GM20431 (cell line): ENCODE data around the gene STX4.

Experiments used
- in situ Hi-C: fragments of 300-500 bp; cut with MseI, MboI; formaldehyde crosslinking; loops from one replicate; pipeline ENCODE4 v1.15.0; 2020; ENCODE audit warnings: low sequenced_read_pairs; ENCODE audit not compliant: unreplicated experiment

Gene STX4

GRCh38 chr16:31032736-31033708 lies at the start of gene STX4:
TSS of gene STX4 (plus strand) at chr16:31033558. CDS start at chr16:31033806, 248 bp downstream.
- in situ Hi-C loops: no loop called here

GRCh38 chr16:30983898-30984610 lies 49.3 kb upstream of the STX4 start:
- in situ Hi-C loops: loop anchor here (25.0 kb wide), 1 partner anchor 453 kb away; the partner anchor contains the start of genes COX6A2 and ZNF843

- in situ Hi-C loops: loop anchor here (25.0 kb wide), 1 partner anchor 452 kb away; the partner anchor contains the start of genes COX6A2 and ZNF843
Measured at GRCh38 chr16:30984669-30985400, 48.5 kb upstream of the STX4 start, which contains the start of gene HSD3B7. TSS of gene HSD3B7 (plus strand) at chr16:30985207. CDS start at chr16:30985659, 452 bp downstream.

- in situ Hi-C loops: loop anchor here (25.0 kb wide), 1 partner anchor 452 kb away; the partner anchor contains the start of genes COX6A2 and ZNF843
Measured at GRCh38 chr16:30985401-30986128, 47.8 kb upstream of the STX4 start.

GRCh38 chr16:30986129-30986991 lies 47.0 kb upstream of the STX4 start:
- in situ Hi-C loops: loop anchor here (25.0 kb wide), 1 partner anchor 451 kb away; the partner anchor contains the start of genes COX6A2 and ZNF843

GRCh38 chr16:30987581-30988190 lies 45.7 kb upstream of the STX4 start:
- in situ Hi-C loops: loop anchor here (25.0 kb wide), 1 partner anchor 450 kb away; the partner anchor contains the start of genes COX6A2 and ZNF843

- in situ Hi-C loops: loop anchor here (25.0 kb wide), 1 partner anchor 448 kb away; the partner anchor contains the start of genes COX6A2 and ZNF843
Measured at GRCh38 chr16:30989469-30990047, 43.8 kb upstream of the STX4 start.

- in situ Hi-C loops: loop anchor here (25.0 kb wide), 1 partner anchor 447 kb away; the partner anchor contains the start of genes COX6A2 and ZNF843
Measured at GRCh38 chr16:30990105-30990504, 43.3 kb upstream of the STX4 start.

- in situ Hi-C loops: loop anchor here (25.0 kb wide), 1 partner anchor 446 kb away; the partner anchor contains the start of genes COX6A2 and ZNF843
Measured at GRCh38 chr16:30991052-30991451, 42.3 kb upstream of the STX4 start.

- in situ Hi-C loops: loop anchor here (25.0 kb wide), 1 partner anchor 445 kb away; the partner anchor contains the start of genes COX6A2 and ZNF843
Measured at GRCh38 chr16:30992276-30992780, 41.0 kb upstream of the STX4 start.

GRCh38 chr16:30992931-30993816 lies 40.2 kb upstream of the STX4 start:
- in situ Hi-C loops: loop anchor here (25.0 kb wide), 1 partner anchor 444 kb away; the partner anchor contains the start of genes COX6A2 and ZNF843

GRCh38 chr16:30995927-30996323 lies 37.4 kb upstream of the STX4 start:
- in situ Hi-C loops: loop anchor here (25.0 kb wide), 1 partner anchor 441 kb away; the partner anchor contains the start of genes COX6A2 and ZNF843

- in situ Hi-C loops: loop anchor here (25.0 kb wide), 1 partner anchor 441 kb away; the partner anchor contains the start of genes COX6A2 and ZNF843
Measured at GRCh38 chr16:30996324-30996984, 36.9 kb upstream of the STX4 start.

GRCh38 chr16:30996985-30997724 lies 36.2 kb upstream of the STX4 start:
- in situ Hi-C loops: loop anchor here (25.0 kb wide), 1 partner anchor 440 kb away; the partner anchor contains the start of genes COX6A2 and ZNF843
